Right lobe of liver (tissue), 6 donors: ENCODE data around the gene RRAGD. TPM values are rescaled to one million over a fixed set of nuclear protein-coding genes. Genes with fewer than 3 reads are reported as not detected.

Experiments
- ATAC-seq, 4 donors: fragments of 200-7000 bp; cut with Tn5 transposase; one replicate each; pipeline ENCODE4 v1.9.1; 2020; ENCODE audit warnings: mild to moderate bottlenecking in 4 of 4, moderate library complexity in 4 of 4
- DNase-seq, 3 donors: peaks; one replicate each; pipeline ENCODE4 v3.0.0-alpha.2; 2020
- H3K27ac ChIP-seq, 3 donors: fragments of 200-600 bp; one replicate each; pipeline ENCODE4 v1.8.0; 2022
- H3K27me3 ChIP-seq, 2 donors: fragments of 200-600 bp; one replicate each; pipeline ENCODE4 v1.8.0; 2022
- H3K36me3 ChIP-seq, 4 donors: fragments of 200-600 bp; sonication (generic) in 1 of 4; one replicate each; pipeline versions ENCODE4 v1.5.1 to v1.8.0; 2017 to 2022; ENCODE audit warnings: control low read depth in 1 of 4
- H3K4me1 ChIP-seq, 4 donors: fragments of 200-600 bp; sonication (generic) in 1 of 4; one replicate each; pipeline versions ENCODE4 v1.5.1 to v1.8.0; 2017 to 2022; ENCODE audit warnings: control low read depth in 1 of 4
- H3K4me3 ChIP-seq, 3 donors: fragments of 200-600 bp; one replicate each; pipeline ENCODE4 v1.8.0; 2022
- H3K9me3 ChIP-seq, 4 donors: fragments of 200-600 bp; sonication (generic) in 1 of 4; one replicate each; pipeline versions ENCODE4 v1.5.1 to v1.8.0; 2017 to 2022; ENCODE audit warnings: control low read depth in 1 of 4
- POLR2A ChIP-seq: fragments of 450-650 bp; IDR thresholded peaks from one replicate; pipeline ENCODE4 v1.6.1; 2017; ENCODE audit warnings: antibody characterized with exemption, mild to moderate bottlenecking
- WGBS: methylation state at CpG from one replicate; pipeline ENCODE4 v1.1.6; 2018; ENCODE audit warnings: low coverage, low lambda C conversion rate; ENCODE audit not compliant: insufficient coverage; ENCODE audit errors: missing lambda C conversion rate; 5-methylcytosine and 5-hydroxymethylcytosine counted together
- intact Hi-C, 2 donors: fragments of 100-400 bp; cut with DNase I; formaldehyde crosslinking; loops; one replicate each; pipeline versions ENCODE4 v1.11.2 to v1.14.1; 2022
- total RNA-seq, 6 experiments: library from RNA; depleted of rRNA in 2 of 6; stranded (reverse); fragments of >200 nt in 2 of 6; fragmentation: NEBNext Ultra II Directional in 3 of 6; extraction: Animal tissue kit (Norgen Biotek cat#: 25700) in 3 of 6; gene quantifications; one replicate each; pipeline versions ENCODE4 v1.1.0 to v1.2.4, GENCODE V29; 2016 to 2023
- TF ChIP-seq, protein P1 (sequence below), 4 donors: fragments of 200-600 bp in 3 of 4; fragments of 450-650 bp in 1 of 4; IDR thresholded peaks; one replicate each; pipeline versions ENCODE4 v1.5.1 to v1.8.0; 2016 to 2022; ENCODE audit warnings: antibody characterized with exemption in 4 of 4, mild to moderate bottlenecking in 2 of 4
- donor health status: DM: no; HTN: yes; CAD: no.
- donor health status: DM: no; HTN: no; CAD: no.
- donor health status: DM: no; HTN: no; CAD: no.
- donor health status: DM: no; HTN: yes; CAD: no.
- donor health status: DM: no; HTN: yes; CAD: no.

The RRAGD gene
- total RNA-seq, 6 experiments from 2014 or later = 7.1 to 18.7 (median 12.2) TPM

DNA sequence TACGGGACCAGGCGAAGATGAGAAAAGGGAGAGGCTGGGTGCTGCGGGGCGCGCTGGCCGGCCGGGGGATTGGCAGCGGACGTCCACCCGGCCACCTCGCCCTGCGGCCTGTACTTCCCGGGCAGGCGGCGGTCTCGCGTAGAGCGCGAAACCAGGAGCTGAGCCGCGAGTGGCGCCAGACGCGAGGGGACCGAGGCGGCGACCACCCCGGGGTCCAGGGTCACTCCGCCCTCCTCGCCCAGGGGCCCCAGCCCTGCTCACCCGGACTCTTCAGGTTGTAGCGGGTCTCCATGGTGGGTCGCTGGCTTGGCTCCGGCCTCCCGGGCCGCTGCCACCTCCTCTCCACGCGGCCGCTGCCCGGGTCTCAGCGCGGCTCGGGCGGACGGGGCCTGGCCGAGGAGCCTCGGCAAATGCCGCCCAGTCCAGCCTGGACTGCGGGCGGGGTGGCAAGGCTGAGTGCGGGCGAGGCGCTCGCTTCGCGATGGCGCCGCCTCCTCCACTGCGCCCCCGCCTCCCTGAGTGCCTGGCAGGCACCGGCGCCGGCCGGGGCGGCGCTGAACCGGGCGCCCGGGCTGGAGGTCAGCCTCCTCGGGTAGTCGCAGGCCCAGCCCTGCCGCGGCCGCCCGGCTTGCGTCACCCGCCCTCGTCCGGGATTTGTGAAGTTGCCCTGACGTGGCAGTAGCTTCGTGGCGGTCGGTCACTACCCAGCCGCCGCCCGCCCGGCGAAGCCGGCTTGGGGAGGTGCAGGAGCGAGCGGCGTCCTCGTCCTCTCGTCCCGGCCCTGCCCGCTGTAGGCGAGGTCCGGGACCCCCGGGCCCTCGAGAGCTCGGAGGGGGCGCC lies 59.6 kb downstream of the RRAGD start, which contains the start of gene UBE2J1:
Gene UBE2J1 (minus strand): TSS at position 445 of the 840 bp plus-strand sequence. CDS start 153 bp downstream, at position 292.
- peaks cover 0 to 27% (median 3%) of the 10 kb centered on the region in 4 donors for H3K4me1 ChIP-seq
- ATAC-seq (peak; percentile 90 to 97 (median 94)), DNase-seq (peak; percentile 98)
- TF ChIP-seq, protein P1, sequence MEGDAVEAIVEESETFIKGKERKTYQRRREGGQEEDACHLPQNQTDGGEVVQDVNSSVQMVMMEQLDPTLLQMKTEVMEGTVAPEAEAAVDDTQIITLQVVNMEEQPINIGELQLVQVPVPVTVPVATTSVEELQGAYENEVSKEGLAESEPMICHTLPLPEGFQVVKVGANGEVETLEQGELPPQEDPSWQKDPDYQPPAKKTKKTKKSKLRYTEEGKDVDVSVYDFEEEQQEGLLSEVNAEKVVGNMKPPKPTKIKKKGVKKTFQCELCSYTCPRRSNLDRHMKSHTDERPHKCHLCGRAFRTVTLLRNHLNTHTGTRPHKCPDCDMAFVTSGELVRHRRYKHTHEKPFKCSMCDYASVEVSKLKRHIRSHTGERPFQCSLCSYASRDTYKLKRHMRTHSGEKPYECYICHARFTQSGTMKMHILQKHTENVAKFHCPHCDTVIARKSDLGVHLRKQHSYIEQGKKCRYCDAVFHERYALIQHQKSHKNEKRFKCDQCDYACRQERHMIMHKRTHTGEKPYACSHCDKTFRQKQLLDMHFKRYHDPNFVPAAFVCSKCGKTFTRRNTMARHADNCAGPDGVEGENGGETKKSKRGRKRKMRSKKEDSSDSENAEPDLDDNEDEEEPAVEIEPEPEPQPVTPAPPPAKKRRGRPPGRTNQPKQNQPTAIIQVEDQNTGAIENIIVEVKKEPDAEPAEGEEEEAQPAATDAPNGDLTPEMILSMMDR (IDR thresholded peaks at IDR 0.05) = no peak
- peak; percentile 99 for TF ChIP-seq POLR2A
- intact Hi-C loops = no loop called here
- H3K27ac ChIP-seq = peak within 1 kb of the TSS; percentile 98 to 99 (median 98)
- no peaks in the 10 kb centered on the region for H3K36me3 ChIP-seq
- peak within 1 kb of the TSS; percentile 90 to 96 (median 93) for H3K4me3 ChIP-seq
- no peaks in the 10 kb centered on the region for H3K27me3 ChIP-seq
- no peaks in the 10 kb centered on the region for H3K9me3 ChIP-seq
- 0% methylated on average over 7 of the region's 102 CpGs for WGBS

DNA sequence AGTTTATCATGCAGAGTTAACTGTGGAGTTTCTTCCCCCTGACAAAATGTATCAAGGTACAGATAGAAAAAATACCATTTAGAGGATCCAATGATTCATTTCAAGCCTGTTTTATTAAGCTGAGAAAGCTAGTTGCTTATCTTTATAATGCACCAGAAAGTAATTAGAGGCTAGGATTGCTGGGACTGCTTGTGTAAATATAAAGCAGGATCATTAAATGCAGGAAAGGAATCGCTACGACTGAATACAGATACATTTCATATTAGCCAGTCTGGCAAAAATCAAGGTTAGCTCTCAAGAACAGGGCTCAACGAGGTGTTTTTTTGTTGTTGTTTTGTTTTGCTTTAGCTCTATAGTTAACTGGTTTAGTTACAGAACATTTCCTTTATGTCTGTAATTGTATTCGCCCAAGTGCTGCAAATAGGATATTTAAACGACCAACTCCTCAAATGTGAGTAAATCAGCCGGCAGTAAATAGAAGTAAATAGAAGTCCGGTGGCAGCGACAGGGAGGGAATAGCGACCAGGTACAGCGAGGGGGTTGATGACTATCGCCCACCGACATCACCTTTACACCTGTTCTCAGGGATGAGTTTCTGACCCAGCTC lies 60.3 kb downstream of the RRAGD start:
- intact Hi-C loops = no loop called here
- WGBS = 2% methylated on average over 10 of the region's 12 CpGs
- ATAC-seq = no peak
- no peaks in the 10 kb centered on the region for H3K9me3 ChIP-seq
- peak overlapping the region; percentile 98 to 99 (median 98) for H3K27ac ChIP-seq
- peak overlapping the region; percentile 90 to 96 (median 93) for H3K4me3 ChIP-seq
- no peaks in the 10 kb centered on the region for H3K36me3 ChIP-seq
- H3K4me1 ChIP-seq = peaks cover 0 to 31% (median 3%) of the 10 kb centered on the region in 4 donors
- DNase-seq = no peak
- TF ChIP-seq POLR2A = no peak
- TF ChIP-seq, protein P1 (IDR thresholded peaks at IDR 0.05) = no peak
- H3K27me3 ChIP-seq = no peaks in the 10 kb centered on the region

DNA sequence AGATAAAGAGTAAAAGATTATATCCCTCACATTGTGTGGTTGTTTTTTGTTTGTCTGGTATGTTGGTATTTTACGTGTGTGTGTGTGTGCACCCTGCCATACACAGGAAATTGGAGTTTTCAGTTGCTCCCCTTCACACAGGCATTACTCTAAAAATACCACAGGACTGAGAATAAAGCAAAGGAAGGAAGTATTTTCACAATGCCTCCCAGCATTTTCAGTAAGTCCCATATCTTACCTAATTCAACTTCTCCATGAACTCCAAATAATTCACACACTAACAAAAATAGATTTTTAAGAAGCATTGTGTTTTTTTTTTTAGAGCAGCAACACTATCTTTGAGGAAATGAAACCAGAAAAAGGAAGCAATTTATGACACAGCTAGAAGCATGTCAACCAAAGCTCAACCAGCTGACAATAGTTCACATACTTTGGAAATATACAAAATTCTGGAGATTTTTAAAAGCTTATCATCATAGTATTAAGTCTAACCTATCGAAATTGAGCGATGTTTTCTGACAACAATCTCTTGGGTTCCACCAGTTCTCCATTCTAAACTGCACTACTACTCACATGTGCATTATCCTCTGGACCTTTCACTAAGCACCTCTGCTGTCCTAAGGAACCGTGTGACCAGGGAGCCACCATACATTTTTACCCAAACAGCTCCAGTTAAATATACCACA lies 61.6 kb downstream of the RRAGD start:
- DNase-seq = no peak
- peak overlapping the region in 2 of 3 donors; percentile 98 to 99 for H3K27ac ChIP-seq

DNA sequence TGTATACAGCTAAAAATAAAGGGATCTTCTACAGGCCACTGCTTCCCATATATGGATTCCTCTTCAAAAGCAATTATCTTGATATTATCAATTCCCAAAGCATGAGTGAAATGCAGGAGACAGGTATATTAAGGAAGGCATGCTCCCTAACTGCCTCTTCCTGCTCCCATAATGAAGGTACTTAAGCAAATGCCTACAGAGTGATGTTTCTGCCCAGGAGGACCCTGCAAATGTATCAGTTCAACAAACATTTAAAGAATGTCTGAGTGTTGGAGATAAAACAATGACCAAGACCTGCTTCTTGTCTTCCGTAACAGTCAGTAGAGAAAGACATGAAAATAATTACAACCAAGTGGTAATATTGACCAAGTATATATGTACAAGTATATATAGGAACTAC lies 63.7 kb downstream of the RRAGD start:
- Histone ChIP-seq H3K27ac (no peak overlapping the region), H3K36me3 (no peaks in the 10 kb centered on the region), H3K4me3 (no peak overlapping the region), H3K4me1 (peaks cover 0 to 31% (median 3%) of the 10 kb centered on the region in 4 donors), H3K9me3 (no peaks in the 10 kb centered on the region), H3K27me3 (no peaks in the 10 kb centered on the region)
- no peak for ATAC-seq
- WGBS = 100% methylated on average over 1 of the region's 1 CpG
- intact Hi-C loops = no loop called here
- no peak for DNase-seq
- TF ChIP-seq POLR2A = no peak

More for the DNA sequence above, 61.6 kb downstream of the RRAGD start:
- Histone ChIP-seq H3K36me3 (no peaks in the 10 kb centered on the region), H3K9me3 (no peaks in the 10 kb centered on the region), H3K4me1 (peaks cover 0 to 31% (median 3%) of the 10 kb centered on the region in 4 donors), H3K27me3 (no peaks in the 10 kb centered on the region), H3K4me3 (peak overlapping the region in 1 of 3 donors; percentile 93)
- TF ChIP-seq, protein P1 (IDR thresholded peaks at IDR 0.05) = no peak
- TF ChIP-seq POLR2A = peak; percentile 9
- intact Hi-C loops = no loop called here
- ATAC-seq = peak in 1 of 4 donors; percentile 21
- 43% methylated on average over 4 of the region's 4 CpGs for WGBS
